Measurements from ENCODE around the gene SBF2. TPM values are rescaled to one million over a fixed set of nuclear protein-coding genes. Genes with fewer than 3 reads are reported as not detected.
A peak's percentile ranks its signal among the peaks of the same experiment; 100 is the strongest.

The SBF2 gene
- total and polyA plus RNA-seq, 2 of the 13 experiments (the other 11 are each of a cell fraction or from before 2014, with no cell fraction given) = 24.0 to 45.8 TPM

GRCh38 chr11:10282117-10282516 is 11.9 kb downstream of the SBF2 start (continued):
- no peak for TF ChIP-seq ZNF563 (CRISPR knock-in tag; IDR thresholded peaks at IDR 0.05)
- no peak for TF ChIP-seq ZEB1 (IDR thresholded peaks at IDR 0.05; ENCODE audit: insufficient replicate concordance, low read depth)
- TF ChIP-seq MEIS2 (CRISPR knock-in tag; IDR thresholded peaks at IDR 0.05) = no peak
- TF ChIP-seq SRF (IDR thresholded peaks at IDR 0.05; ENCODE audit: low read depth, low read length) = no peak
- 0 out of 2 replicates have a peak, but pooled peaks have one; percentile 27 for TF ChIP-seq HNF4A (CRISPR knock-in tag; IDR thresholded peaks at IDR 0.05)
- TF ChIP-seq, protein P1, sequence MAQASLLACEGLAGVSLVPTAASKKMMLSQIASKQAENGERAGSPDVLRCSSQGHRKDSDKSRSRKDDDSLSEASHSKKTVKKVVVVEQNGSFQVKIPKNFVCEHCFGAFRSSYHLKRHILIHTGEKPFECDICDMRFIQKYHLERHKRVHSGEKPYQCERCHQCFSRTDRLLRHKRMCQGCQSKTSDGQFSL (CRISPR knock-in tag; IDR thresholded peaks at IDR 0.05) = no peak
- TF ChIP-seq ZNF24 (IDR thresholded peaks at IDR 0.05) = no peak

GRCh38 chr11:10275714-10276113 is 18.3 kb downstream of the SBF2 start:
- no TSS peak for BruUV-seq (replicated peaks)
- CTCF ChIA-PET (ENCODE audit: low intra/inter-chr PET ratio, low total read pairs) = no interaction called here
- POLR2A ChIA-PET = no interaction called here

More at GRCh38 chr11:10275714-10276113, 18.3 kb downstream of the SBF2 start:
- no peaks in the 10 kb centered on the region for H3K9me3 ChIP-seq (ENCODE audit: low read length)
- H3K4me2 ChIP-seq (ENCODE audit: low read depth, low read length) = no peak overlapping the region
- no peaks in the 10 kb centered on the region for H3K4me1 ChIP-seq (ENCODE audit: insufficient read depth, low read length)
- H3K4me3 ChIP-seq (replicated peaks in 1 of 3; ENCODE audit: insufficient read depth in 1 of 3, low read depth in 2 of 3, low read length in 3 of 3) = no peak overlapping the region
- H3K27me3 ChIP-seq (ENCODE audit: control insufficient read depth in 1 of 2, insufficient read depth in 2 of 2, low read length in 2 of 2) = no peaks in the 10 kb centered on the region
- intact Hi-C loops (cut with micrococcal nuclease; ENCODE audit: unreplicated experiment) = no loop called here
- TF ChIP-seq ZNF883 (CRISPR knock-in tag; IDR thresholded peaks at IDR 0.05; ENCODE audit: not compliant biosample characterization) (no peak), TBL1XR1 (IDR thresholded peaks at IDR 0.05; ENCODE audit: borderline replicate concordance, low read length, partially characterized antibody) (no peak), GZF1 (CRISPR knock-in tag; IDR thresholded peaks at IDR 0.05) (no peak), JUNB (CRISPR knock-in tag; IDR thresholded peaks at IDR 0.05; ENCODE audit: borderline replicate concordance) (no peak), MEIS1 (CRISPR knock-in tag; IDR thresholded peaks at IDR 0.05; ENCODE audit: borderline replicate concordance) (no peak), BRD4 (CRISPR knock-in tag; IDR thresholded peaks at IDR 0.05) (no peak)
- no peak overlapping the region for H3K9ac ChIP-seq (ENCODE audit: insufficient read depth, low read depth, low read length)
- FAIRE-seq = no peak
- peaks cover 22% of the 10 kb centered on the region for H3K79me2 ChIP-seq (ENCODE audit: insufficient read depth, low read length)
- H3K27ac ChIP-seq (ENCODE audit: extremely low read length, insufficient read depth, low read length) = no peak overlapping the region
- H2AFZ ChIP-seq (ENCODE audit: low read length) = no peak overlapping the region
- no peaks in the 10 kb centered on the region for H4K20me1 ChIP-seq (ENCODE audit: insufficient read depth, low read length)
- DNase-seq (ENCODE audit: low spot score) = no peak
- ATAC-seq = no peak
- no peaks in the 10 kb centered on the region for H3K36me3 ChIP-seq (replicated peaks in 1 of 2; ENCODE audit: control insufficient read depth in 1 of 2, insufficient read depth in 2 of 2, low read length in 2 of 2)
- in situ Hi-C loops (cut with HindIII; ENCODE audit: extremely low pct_ligation_motif_present, low pct_unique_long_range_greater_than_20kb) = no loop called here
